Mucosa of stomach (tissue), 1 donor: Measurements from ENCODE around the gene NTM.
"Not testable (repeated sequence)": the region's sequence is repeated elsewhere in the genome, so short reads cannot be mapped to it uniquely, and the experiment has no call there.

ENCODE experiments used
- H3K27me3 ChIP-seq: one replicate; pipeline ENCODE4 v1.7.0; 2013; ENCODE audit warnings: mild to moderate bottlenecking, low read length; ENCODE audit not compliant: control insufficient read depth, insufficient read depth
- H3K36me3 ChIP-seq: one replicate; pipeline ENCODE4 v1.7.0; 2013; ENCODE audit warnings: low read length; ENCODE audit not compliant: control insufficient read depth, insufficient read depth
- H3K4me1 ChIP-seq: one replicate; pipeline ENCODE4 v1.7.0; 2013; ENCODE audit warnings: mild to moderate bottlenecking, low read length; ENCODE audit not compliant: control insufficient read depth, insufficient read depth
- H3K4me3 ChIP-seq: one replicate; pipeline ENCODE4 v1.7.0; 2013; ENCODE audit warnings: low read length
- H3K9ac ChIP-seq: one replicate; pipeline ENCODE4 v1.7.0; 2013; ENCODE audit warnings: mild to moderate bottlenecking, low read length, moderate library complexity
- H3K9me3 ChIP-seq: one replicate; pipeline ENCODE4 v1.7.0; 2013; ENCODE audit warnings: mild to moderate bottlenecking, low read length, moderate library complexity; ENCODE audit not compliant: control insufficient read depth
- donor health status: Pancreatic carcinoma.

Gene NTM

GRCh38 chr11:131904756-131905155, 534.3 kb downstream of the NTM start:
- Histone ChIP-seq H3K9ac (no peak overlapping the region), H3K27me3 (no peaks in the 10 kb centered on the region), H3K4me1 (no peaks in the 10 kb centered on the region), H3K4me3 (no peak overlapping the region), H3K9me3 (no peaks in the 10 kb centered on the region), H3K36me3 (no peaks in the 10 kb centered on the region)

- Histone ChIP-seq H3K27me3 (peaks cover 5% of the 10 kb centered on the region), H3K9me3 (no peaks in the 10 kb centered on the region), H3K4me3 (no peak overlapping the region), H3K9ac (no peak overlapping the region), H3K4me1 (no peaks in the 10 kb centered on the region), H3K36me3 (no peaks in the 10 kb centered on the region)
These were observed 536.5 kb downstream of the NTM start for GRCh38 chr11:131906963-131907362.

DNA sequence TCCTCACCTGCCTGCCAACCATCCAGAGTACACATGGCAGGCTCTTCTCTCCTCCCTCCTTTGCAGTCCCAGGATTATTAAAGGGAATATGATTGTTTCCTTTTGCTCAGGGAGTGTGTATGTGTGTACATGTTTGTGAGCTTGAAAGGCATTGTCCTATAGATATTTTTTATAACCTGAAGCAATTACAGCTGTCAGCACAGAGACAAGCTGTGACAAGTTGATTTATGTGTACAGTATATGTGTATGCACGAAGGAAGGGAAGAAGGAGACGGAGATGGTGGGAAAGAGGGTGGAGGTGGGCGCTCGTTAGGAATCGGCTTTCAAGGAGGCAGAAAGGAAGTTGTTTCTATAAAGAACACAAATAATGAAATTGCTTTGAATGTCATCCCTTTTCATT, 537.0 kb downstream of the NTM start:
- Histone ChIP-seq H3K27me3 (peaks cover 5% of the 10 kb centered on the region), H3K9me3 (no peaks in the 10 kb centered on the region), H3K9ac (no peak overlapping the region), H3K4me3 (no peak overlapping the region), H3K4me1 (no peaks in the 10 kb centered on the region), H3K36me3 (no peaks in the 10 kb centered on the region)

GRCh38 chr11:131908316-131908715, 537.9 kb downstream of the NTM start:
- peaks cover 5% of the 10 kb centered on the region for H3K27me3 ChIP-seq
- no peak overlapping the region for H3K9ac ChIP-seq
- no peaks in the 10 kb centered on the region for H3K36me3 ChIP-seq
- H3K4me3 ChIP-seq, result no peak overlapping the region
- H3K4me1 ChIP-seq, result no peaks in the 10 kb centered on the region
- no peaks in the 10 kb centered on the region for H3K9me3 ChIP-seq

DNA sequence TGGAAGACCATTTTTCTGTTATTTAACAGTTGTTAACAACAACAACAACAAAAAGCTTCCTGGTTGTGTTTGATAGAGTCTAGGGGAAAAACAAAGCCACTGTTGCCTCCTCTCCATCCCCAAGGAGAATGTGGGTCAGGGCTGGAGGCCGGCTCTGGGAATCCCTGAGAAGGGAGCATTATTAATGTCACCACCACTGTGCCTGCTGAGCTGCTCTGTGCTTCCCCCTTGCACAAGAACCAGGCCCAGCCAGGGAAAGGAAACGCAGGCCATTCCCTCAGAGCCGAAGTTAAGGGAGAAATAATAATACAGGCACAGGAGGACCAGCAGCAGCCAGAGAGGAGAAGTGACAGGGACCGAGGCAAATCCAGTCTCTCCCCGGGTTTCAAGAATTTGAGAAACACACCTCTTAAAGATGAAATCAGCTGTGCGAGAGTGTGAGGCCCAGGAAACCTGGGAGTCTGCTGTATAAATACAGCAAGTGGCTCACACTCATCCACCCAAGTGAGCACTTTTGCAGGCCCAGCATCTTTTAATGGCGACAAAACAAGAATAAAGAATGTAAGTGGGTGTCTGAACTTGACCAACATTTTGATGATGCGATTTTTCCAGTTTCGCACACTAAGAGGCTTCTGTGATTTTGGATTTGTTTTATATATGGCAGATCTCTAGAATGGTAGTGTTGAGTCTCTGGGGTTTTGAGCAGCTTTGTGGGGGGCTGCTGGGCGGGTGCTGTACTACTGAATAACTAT, 539.2 kb downstream of the NTM start:
- H3K4me3 ChIP-seq, result no peak overlapping the region

GRCh38 chr11:131910178-131910522, 539.7 kb downstream of the NTM start:
- H3K9me3 ChIP-seq, result no peaks in the 10 kb centered on the region
- H3K27me3 ChIP-seq, result peaks cover 5% of the 10 kb centered on the region
- no peaks in the 10 kb centered on the region for H3K36me3 ChIP-seq
- H3K4me1 ChIP-seq, result no peaks in the 10 kb centered on the region
- H3K9ac ChIP-seq, result no peak overlapping the region
- H3K4me3 ChIP-seq, result no peak overlapping the region

More for the DNA sequence above, 539.2 kb downstream of the NTM start:
- no peaks in the 10 kb centered on the region for H3K36me3 ChIP-seq
- no peak overlapping the region for H3K9ac ChIP-seq
- peaks cover 5% of the 10 kb centered on the region for H3K27me3 ChIP-seq
- no peaks in the 10 kb centered on the region for H3K4me1 ChIP-seq
- no peaks in the 10 kb centered on the region for H3K9me3 ChIP-seq

DNA sequence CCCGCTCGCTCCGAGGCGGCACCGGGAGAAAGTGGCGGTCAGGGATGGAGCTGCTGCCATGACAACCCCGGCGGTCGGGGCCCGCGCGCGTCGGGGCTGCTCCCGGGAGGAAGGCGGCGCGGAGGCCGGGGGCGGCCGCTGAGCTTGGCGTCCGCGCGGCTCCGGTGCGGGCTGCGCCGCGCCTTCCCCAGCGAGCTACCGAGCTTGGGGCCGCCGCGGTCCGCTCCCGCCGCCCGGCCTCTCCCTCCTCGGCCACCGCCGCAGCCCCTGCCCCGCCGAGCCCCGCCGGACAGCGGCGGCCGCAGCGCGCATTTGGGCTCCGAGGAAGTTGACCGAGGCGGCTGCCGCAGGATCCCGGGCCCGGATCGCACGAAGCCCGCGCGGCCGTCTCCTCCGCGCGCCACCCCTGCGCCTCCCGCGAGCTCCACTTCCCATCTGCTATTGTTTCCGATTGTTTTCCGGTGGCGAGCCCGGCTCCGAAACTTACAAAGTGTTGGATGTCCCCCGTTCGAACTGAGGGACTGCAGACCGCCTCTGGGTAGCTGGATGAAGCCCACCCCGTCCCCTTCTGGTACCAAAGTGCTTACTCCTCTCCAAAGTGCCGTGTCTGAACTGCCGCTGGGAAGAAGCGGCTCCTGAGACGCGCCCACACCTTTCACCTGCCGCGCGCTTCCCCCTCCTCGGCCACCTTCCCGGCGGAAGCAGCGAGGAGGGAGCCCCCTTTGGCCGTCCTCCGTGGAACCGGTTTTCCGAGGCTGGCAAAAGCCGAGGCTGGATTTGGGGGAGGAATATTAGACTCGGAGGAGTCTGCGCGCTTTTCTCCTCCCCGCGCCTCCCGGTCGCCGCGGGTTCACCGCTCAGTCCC, 540.3 kb downstream of the NTM start:
- Histone ChIP-seq H3K9me3 (no peaks in the 10 kb centered on the region), H3K4me3 (no peak overlapping the region), H3K9ac (no peak overlapping the region), H3K27me3 (peaks cover 5% of the 10 kb centered on the region), H3K4me1 (no peaks in the 10 kb centered on the region), H3K36me3 (no peaks in the 10 kb centered on the region)

- not testable (repeated sequence) for H3K4me3 ChIP-seq, H3K9ac ChIP-seq, H3K27me3 ChIP-seq, H3K9me3 ChIP-seq, H3K4me1 ChIP-seq, H3K36me3 ChIP-seq
These were observed 541.1 kb downstream of the NTM start for GRCh38 chr11:131911388-131912032.

DNA sequence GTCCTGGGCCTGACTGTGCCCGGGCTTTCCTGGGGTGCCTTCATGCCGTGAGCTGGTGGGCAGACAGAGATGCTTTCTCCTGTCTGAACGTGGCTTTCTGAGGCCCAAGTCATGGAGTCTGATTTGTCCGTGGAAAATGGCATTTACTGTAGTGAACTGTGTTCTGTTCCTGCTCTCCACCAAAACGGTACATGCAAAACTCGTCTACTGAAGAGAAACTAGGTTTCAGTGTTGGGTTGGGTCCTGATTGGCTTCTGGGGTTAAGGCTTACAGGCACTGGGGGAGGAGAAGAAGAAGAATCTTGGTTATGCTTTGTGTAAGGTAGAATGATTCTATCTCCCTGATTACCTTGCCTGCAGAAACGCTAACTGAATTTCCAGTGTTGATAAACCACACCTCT, 541.7 kb downstream of the NTM start:
- H3K4me1 ChIP-seq, result no peaks in the 10 kb centered on the region
- peaks cover 5% of the 10 kb centered on the region for H3K27me3 ChIP-seq
- no peak overlapping the region for H3K4me3 ChIP-seq
- no peaks in the 10 kb centered on the region for H3K9me3 ChIP-seq
- no peak overlapping the region for H3K9ac ChIP-seq
- H3K36me3 ChIP-seq, result no peaks in the 10 kb centered on the region

DNA sequence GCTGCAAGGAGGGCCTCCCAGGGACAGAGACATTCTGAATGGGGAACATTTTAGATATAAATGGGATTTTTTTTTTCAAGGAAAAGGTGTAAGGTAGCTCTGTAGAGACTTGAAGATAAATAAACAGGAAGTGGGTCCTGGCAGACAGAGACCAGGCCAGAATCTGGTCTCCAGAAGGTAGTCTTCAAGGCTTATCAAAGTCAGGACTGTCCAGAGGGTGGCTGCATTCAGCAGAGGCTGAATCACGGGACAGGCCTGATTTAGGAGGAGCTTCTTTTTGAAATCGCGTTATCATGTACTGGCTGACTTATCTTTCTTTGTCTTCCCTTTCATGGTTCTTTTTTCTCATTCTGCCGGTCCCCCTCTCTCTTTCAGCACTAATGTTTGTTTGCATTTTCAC, 542.9 kb downstream of the NTM start:
- Histone ChIP-seq H3K4me1 (no peaks in the 10 kb centered on the region), H3K27me3 (peaks cover 5% of the 10 kb centered on the region), H3K4me3 (no peak overlapping the region), H3K36me3 (no peaks in the 10 kb centered on the region), H3K9me3 (no peaks in the 10 kb centered on the region), H3K9ac (no peak overlapping the region)

DNA sequence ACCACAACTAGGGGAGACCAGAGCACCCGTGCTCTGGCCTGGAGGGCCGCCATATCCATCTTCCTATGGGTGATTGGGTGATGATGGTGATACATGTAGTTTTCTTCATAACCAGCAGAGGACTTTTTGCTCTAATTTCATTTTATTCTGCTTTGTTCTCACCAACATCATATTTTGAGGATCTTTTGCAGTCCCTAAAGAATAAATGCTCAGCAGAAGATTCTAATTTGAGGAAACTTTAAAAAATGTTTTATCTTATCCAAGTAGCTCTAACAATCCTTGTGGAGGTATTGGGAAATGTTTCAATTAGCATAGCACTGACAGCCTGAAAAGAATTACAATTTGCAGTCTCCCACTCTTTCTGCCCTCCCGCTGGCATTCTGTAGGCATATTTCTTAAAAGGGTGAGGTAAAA, 544.0 kb downstream of the NTM start:
- H3K4me3 ChIP-seq, result no peak overlapping the region
- no peaks in the 10 kb centered on the region for H3K4me1 ChIP-seq
- peaks cover 5% of the 10 kb centered on the region for H3K27me3 ChIP-seq
- no peak overlapping the region for H3K9ac ChIP-seq
- H3K36me3 ChIP-seq, result no peaks in the 10 kb centered on the region
- no peaks in the 10 kb centered on the region for H3K9me3 ChIP-seq

DNA sequence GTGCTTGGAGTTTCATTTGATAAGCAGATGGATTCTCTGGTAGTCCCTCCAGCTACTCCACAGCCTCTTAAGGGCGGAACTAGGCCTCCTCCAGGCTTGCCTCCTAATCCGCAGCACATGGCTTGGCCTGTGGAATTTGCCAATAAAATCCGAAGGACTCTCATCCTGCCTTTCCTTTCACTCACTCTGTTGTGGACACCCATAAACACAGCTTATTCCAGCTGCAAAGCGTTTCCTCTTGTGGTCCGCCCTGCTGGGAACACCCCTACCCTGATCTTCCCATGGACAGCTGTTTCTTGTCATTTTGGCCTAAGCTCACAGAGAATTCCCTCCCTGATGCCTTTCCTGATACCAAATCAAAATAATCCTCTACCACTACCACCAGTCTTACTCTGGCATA, 546.2 kb downstream of the NTM start:
- no peak overlapping the region for H3K4me3 ChIP-seq
- H3K4me1 ChIP-seq, result no peaks in the 10 kb centered on the region
- no peaks in the 10 kb centered on the region for H3K36me3 ChIP-seq
- no peaks in the 10 kb centered on the region for H3K9me3 ChIP-seq
- no peak overlapping the region for H3K9ac ChIP-seq
- no peaks in the 10 kb centered on the region for H3K27me3 ChIP-seq
